Neutrophil (primary cell): ENCODE data around the gene IQGAP2.

Experiments used
- H3K27ac ChIP-seq: fragments of 200-600 bp; sonication (generic); 2 replicates; pipeline ENCODE4 v1.5.1; 2016; ENCODE audit warnings: mild to moderate bottlenecking, moderate library complexity
- H3K27me3 ChIP-seq: fragments of 200-600 bp; sonication (generic); 2 replicates; pipeline ENCODE4 v1.6.0; 2016; ENCODE audit warnings: mild to moderate bottlenecking
- H3K36me3 ChIP-seq: fragments of 200-600 bp; sonication (generic); 2 replicates; pipeline ENCODE4 v1.5.1; 2017
- H3K4me1 ChIP-seq, 2 experiments: fragments of 200-600 bp in 1 of 2; sonication (generic) in 1 of 2; 1 replicate in 1 of 2; 2 replicates in 1 of 2; pipeline versions ENCODE4 v1.5.1 to v1.6.1; 2013 to 2016; ENCODE audit warnings: low read depth in 1 of 2, low read length in 1 of 2, mild to moderate bottlenecking in 1 of 2, moderate library complexity in 1 of 2; ENCODE audit not compliant: control insufficient read depth in 1 of 2, insufficient read depth in 1 of 2
- H3K4me3 ChIP-seq, 2 experiments: fragments of 200-600 bp in 1 of 2; sonication (generic) in 1 of 2; 1 replicate in 1 of 2; 2 replicates in 1 of 2; pipeline ENCODE4 v1.5.1; 2013 to 2016; ENCODE audit warnings: low read depth in 1 of 2, low read length in 1 of 2, mild to moderate bottlenecking in 1 of 2, moderate library complexity in 1 of 2
- H3K9me3 ChIP-seq: fragments of 200-600 bp; sonication (generic); 2 replicates; pipeline ENCODE4 v1.5.1; 2016
- CTCF ChIP-seq: fragments of 200-600 bp; sonication (generic); IDR thresholded peaks from 2 replicates; pipeline ENCODE4 v1.5.1; 2016; ENCODE audit warnings: antibody characterized with exemption

IQGAP2 gene

GRCh38 chr5:76439201-76439600 lies 36.1 kb downstream of the IQGAP2 start:
- no peak for TF ChIP-seq CTCF
- peaks cover 5% of the 10 kb centered on the region for H3K36me3 ChIP-seq

GRCh38 chr5:76439929-76440328 lies 36.8 kb downstream of the IQGAP2 start:
- Histone ChIP-seq H3K36me3 (peaks cover 5% of the 10 kb centered on the region), H3K4me3 (no peak overlapping the region), H3K4me1 (no peaks in the 10 kb centered on the region)

More at GRCh38 chr5:76439201-76439600, 36.1 kb downstream of the IQGAP2 start:
- Histone ChIP-seq H3K9me3 (no peaks in the 10 kb centered on the region), H3K27me3 (no peaks in the 10 kb centered on the region), H3K4me1 (no peaks in the 10 kb centered on the region), H3K4me3 (no peak overlapping the region), H3K27ac (no peak overlapping the region)

GRCh38 chr5:76441101-76441500 lies 38.0 kb downstream of the IQGAP2 start:
- no peaks in the 10 kb centered on the region for H3K9me3 ChIP-seq
- no peak overlapping the region for H3K4me3 ChIP-seq
- no peak overlapping the region for H3K27ac ChIP-seq
- no peaks in the 10 kb centered on the region for H3K4me1 ChIP-seq
- TF ChIP-seq CTCF: no peak
- H3K27me3 ChIP-seq: no peaks in the 10 kb centered on the region
- H3K36me3 ChIP-seq: peaks cover 8% of the 10 kb centered on the region

More at GRCh38 chr5:76439929-76440328, 36.8 kb downstream of the IQGAP2 start:
- Histone ChIP-seq H3K27me3 (no peaks in the 10 kb centered on the region), H3K9me3 (no peaks in the 10 kb centered on the region), H3K27ac (no peak overlapping the region)
- TF ChIP-seq CTCF: no peak

GRCh38 chr5:76441890-76442673 lies 39.0 kb downstream of the IQGAP2 start:
- H3K27me3 ChIP-seq: no peaks in the 10 kb centered on the region
- H3K9me3 ChIP-seq: no peaks in the 10 kb centered on the region
- no peak overlapping the region for H3K4me3 ChIP-seq
- no peak for TF ChIP-seq CTCF
- H3K36me3 ChIP-seq: peaks cover 15% of the 10 kb centered on the region
- no peak overlapping the region for H3K27ac ChIP-seq
- H3K4me1 ChIP-seq: no peaks in the 10 kb centered on the region

- no peaks in the 10 kb centered on the region for H3K9me3 ChIP-seq
- no peak overlapping the region for H3K4me3 ChIP-seq
- H3K36me3 ChIP-seq: peaks cover 19% of the 10 kb centered on the region
- no peaks in the 10 kb centered on the region for H3K4me1 ChIP-seq
- no peaks in the 10 kb centered on the region for H3K27me3 ChIP-seq
- no peak overlapping the region for H3K27ac ChIP-seq
- TF ChIP-seq CTCF: no peak
Measured at GRCh38 chr5:76443066-76443800, 40.1 kb downstream of the IQGAP2 start.
